Activated naive CD4-positive, alpha-beta T cell treated with Interleukin-2 at 50 U/mL for 16 hours (primary cell): ENCODE results near the gene MINDY4.

Experiments
- DNase-seq: peaks from one replicate; pipeline ENCODE4 v3.0.0-alpha.2; 2020

MINDY4 gene

GRCh38 chr7:30920584-30921539 lies 149.6 kb downstream of the MINDY4 start:
- no peak for DNase-seq

GRCh38 chr7:30921540-30922401 lies 150.6 kb downstream of the MINDY4 start:
- DNase-seq, result no peak

GRCh38 chr7:30922596-30922995 lies 151.4 kb downstream of the MINDY4 start:
- no peak for DNase-seq

- no peak for DNase-seq
These were observed 152.0 kb downstream of the MINDY4 start for GRCh38 chr7:30923009-30923773.

GRCh38 chr7:30923774-30924413 lies 152.7 kb downstream of the MINDY4 start:
- no peak for DNase-seq

GRCh38 chr7:30924624-30925023 lies 153.4 kb downstream of the MINDY4 start:
- no peak for DNase-seq

- no peak for DNase-seq
These were observed 153.9 kb downstream of the MINDY4 start for GRCh38 chr7:30925117-30925516.

- no peak for DNase-seq
These were observed 154.7 kb downstream of the MINDY4 start for GRCh38 chr7:30925913-30926312.

GRCh38 chr7:30926313-30926712 lies 155.1 kb downstream of the MINDY4 start:
- DNase-seq, result no peak

- DNase-seq, result no peak
These were observed 155.8 kb downstream of the MINDY4 start for GRCh38 chr7:30927040-30927439.

GRCh38 chr7:30927559-30927958 lies 156.3 kb downstream of the MINDY4 start:
- DNase-seq, result no peak

GRCh38 chr7:30928254-30928872 lies 157.1 kb downstream of the MINDY4 start:
- DNase-seq, result no peak

- DNase-seq, result no peak
These were observed 158.5 kb downstream of the MINDY4 start for GRCh38 chr7:30929686-30930085.

- DNase-seq, result no peak
These were observed 159.4 kb downstream of the MINDY4 start for GRCh38 chr7:30930621-30931020.

- no peak for DNase-seq
These were observed 160.1 kb downstream of the MINDY4 start for GRCh38 chr7:30931161-30931928.

- no peak for DNase-seq
These were observed 160.8 kb downstream of the MINDY4 start for GRCh38 chr7:30931929-30932540.

- no peak for DNase-seq
These were observed 161.3 kb downstream of the MINDY4 start for GRCh38 chr7:30932562-30932961.

GRCh38 chr7:30933124-30933974 lies 162.1 kb downstream of the MINDY4 start:
- no peak for DNase-seq

- DNase-seq, result no peak
These were observed 163.0 kb downstream of the MINDY4 start for GRCh38 chr7:30934225-30934624.
